Measurements from ENCODE around the gene KCNK10.

DNA sequence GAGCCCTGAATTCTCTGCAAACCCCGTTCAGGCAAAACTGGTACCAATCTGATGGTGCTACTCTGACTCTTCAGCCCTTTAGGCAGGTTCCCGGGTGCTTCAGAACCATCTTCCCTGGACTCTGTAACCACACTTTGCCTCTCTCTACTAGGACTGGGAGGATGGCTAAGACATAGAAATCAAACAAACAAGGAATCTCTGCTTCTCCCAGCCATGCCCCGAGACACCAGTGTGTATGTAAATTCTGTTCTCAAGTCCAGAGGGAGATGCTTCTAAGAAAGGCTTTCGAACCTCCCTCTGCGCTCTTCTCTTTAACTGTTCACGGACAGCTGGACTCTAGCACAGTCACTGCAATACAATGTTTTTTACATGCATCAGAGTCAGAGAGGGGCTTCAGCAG is 1.9 kb upstream of the KCNK10 start:
- TF ChIP-seq, protein P1, sequence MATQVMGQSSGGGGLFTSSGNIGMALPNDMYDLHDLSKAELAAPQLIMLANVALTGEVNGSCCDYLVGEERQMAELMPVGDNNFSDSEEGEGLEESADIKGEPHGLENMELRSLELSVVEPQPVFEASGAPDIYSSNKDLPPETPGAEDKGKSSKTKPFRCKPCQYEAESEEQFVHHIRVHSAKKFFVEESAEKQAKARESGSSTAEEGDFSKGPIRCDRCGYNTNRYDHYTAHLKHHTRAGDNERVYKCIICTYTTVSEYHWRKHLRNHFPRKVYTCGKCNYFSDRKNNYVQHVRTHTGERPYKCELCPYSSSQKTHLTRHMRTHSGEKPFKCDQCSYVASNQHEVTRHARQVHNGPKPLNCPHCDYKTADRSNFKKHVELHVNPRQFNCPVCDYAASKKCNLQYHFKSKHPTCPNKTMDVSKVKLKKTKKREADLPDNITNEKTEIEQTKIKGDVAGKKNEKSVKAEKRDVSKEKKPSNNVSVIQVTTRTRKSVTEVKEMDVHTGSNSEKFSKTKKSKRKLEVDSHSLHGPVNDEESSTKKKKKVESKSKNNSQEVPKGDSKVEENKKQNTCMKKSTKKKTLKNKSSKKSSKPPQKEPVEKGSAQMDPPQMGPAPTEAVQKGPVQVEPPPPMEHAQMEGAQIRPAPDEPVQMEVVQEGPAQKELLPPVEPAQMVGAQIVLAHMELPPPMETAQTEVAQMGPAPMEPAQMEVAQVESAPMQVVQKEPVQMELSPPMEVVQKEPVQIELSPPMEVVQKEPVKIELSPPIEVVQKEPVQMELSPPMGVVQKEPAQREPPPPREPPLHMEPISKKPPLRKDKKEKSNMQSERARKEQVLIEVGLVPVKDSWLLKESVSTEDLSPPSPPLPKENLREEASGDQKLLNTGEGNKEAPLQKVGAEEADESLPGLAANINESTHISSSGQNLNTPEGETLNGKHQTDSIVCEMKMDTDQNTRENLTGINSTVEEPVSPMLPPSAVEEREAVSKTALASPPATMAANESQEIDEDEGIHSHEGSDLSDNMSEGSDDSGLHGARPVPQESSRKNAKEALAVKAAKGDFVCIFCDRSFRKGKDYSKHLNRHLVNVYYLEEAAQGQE (IDR thresholded peaks at IDR 0.05; ENCODE audit: low read depth, low read length) = no peak
- TF ChIP-seq GATA2 (CRISPR knock-in tag; IDR thresholded peaks at IDR 0.05) = no peak
- TF ChIP-seq, protein P2, sequence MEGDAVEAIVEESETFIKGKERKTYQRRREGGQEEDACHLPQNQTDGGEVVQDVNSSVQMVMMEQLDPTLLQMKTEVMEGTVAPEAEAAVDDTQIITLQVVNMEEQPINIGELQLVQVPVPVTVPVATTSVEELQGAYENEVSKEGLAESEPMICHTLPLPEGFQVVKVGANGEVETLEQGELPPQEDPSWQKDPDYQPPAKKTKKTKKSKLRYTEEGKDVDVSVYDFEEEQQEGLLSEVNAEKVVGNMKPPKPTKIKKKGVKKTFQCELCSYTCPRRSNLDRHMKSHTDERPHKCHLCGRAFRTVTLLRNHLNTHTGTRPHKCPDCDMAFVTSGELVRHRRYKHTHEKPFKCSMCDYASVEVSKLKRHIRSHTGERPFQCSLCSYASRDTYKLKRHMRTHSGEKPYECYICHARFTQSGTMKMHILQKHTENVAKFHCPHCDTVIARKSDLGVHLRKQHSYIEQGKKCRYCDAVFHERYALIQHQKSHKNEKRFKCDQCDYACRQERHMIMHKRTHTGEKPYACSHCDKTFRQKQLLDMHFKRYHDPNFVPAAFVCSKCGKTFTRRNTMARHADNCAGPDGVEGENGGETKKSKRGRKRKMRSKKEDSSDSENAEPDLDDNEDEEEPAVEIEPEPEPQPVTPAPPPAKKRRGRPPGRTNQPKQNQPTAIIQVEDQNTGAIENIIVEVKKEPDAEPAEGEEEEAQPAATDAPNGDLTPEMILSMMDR (IDR thresholded peaks at IDR 0.05) = no peak
- TF ChIP-seq YY1 (IDR thresholded peaks at IDR 0.05; ENCODE audit: low read depth) = no peak
- no peak for TF ChIP-seq POLR2AphosphoS5 (IDR thresholded peaks at IDR 0.05; ENCODE audit: low read depth, low read length)
- TF ChIP-seq, protein P3, sequence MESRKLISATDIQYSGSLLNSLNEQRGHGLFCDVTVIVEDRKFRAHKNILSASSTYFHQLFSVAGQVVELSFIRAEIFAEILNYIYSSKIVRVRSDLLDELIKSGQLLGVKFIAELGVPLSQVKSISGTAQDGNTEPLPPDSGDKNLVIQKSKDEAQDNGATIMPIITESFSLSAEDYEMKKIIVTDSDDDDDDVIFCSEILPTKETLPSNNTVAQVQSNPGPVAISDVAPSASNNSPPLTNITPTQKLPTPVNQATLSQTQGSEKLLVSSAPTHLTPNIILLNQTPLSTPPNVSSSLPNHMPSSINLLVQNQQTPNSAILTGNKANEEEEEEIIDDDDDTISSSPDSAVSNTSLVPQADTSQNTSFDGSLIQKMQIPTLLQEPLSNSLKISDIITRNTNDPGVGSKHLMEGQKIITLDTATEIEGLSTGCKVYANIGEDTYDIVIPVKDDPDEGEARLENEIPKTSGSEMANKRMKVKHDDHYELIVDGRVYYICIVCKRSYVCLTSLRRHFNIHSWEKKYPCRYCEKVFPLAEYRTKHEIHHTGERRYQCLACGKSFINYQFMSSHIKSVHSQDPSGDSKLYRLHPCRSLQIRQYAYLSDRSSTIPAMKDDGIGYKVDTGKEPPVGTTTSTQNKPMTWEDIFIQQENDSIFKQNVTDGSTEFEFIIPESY (IDR thresholded peaks at IDR 0.05; ENCODE audit: borderline replicate concordance, low read depth) = no peak

Data from SK-N-SH (cell line).